HG03135 (cell line): ENCODE results near the gene NDRG2.

Experiments
- ATAC-seq: cut with Tn5 transposase; IDR thresholded peaks from one replicate; pipeline ENCODE4 v1.9.1; 2021; ENCODE audit warnings: mild to moderate bottlenecking, moderate library complexity; ENCODE audit not compliant: unreplicated experiment

Gene NDRG2

DNA sequence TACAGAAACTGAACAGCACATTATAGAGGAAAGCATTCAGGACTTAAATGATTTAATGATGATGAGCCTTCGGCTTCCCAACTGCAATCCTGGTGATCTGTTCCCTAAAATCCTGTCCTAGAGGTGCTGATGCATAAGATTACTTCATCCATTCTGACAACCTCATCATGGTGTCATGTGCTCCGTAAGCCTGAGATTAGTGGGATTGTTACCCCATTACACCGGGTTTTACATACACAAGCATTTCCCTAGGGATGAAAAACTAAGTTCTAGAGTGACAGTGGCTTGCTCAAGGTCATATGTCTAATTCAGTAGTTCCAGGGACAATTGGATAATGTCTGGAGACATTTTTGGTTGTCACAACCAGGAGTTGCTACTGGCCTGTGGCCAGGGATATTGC is 12.3 kb upstream of the NDRG2 start:
- ATAC-seq = no peak

GRCh38 chr14:21036751-21037150 is 11.9 kb upstream of the NDRG2 start:
- ATAC-seq = no peak

GRCh38 chr14:21034707-21035106 is 9.8 kb upstream of the NDRG2 start, which contains the start of gene RNASE13:
RNASE13 (minus strand) TSS chr14:21034807; CDS start chr14:21034288, 519 bp downstream.
- ATAC-seq = no peak

DNA sequence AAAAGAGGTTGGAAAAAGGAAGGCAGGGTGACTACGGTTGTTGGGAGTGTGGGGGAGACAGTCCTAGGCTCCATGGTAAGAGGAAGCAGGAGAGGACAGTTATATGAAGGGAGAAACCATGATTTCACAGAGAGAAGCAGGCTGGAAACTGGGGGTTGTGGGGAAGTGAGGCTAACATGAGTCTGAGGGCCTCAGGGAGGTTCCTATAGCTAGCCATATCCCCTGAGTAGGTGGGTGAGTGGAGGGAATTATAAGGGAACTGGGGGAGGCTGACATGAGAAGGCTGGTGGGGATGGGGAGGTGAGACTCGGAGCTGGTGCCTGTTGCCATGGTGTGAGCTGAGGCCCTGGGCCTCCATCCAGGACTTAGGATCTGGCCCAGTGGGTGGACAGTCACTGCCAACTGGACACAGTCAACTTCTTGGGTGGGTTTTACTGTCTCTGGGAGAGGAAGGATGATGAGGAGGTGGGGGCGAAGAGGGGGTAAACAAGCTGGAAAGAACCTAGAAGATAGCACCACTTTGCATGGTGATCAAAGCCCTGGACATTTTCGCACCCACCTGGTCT is 8.4 kb upstream of the NDRG2 start:
- no peak for ATAC-seq

- no peak for ATAC-seq
Measured at GRCh38 chr14:21032326-21033132, 7.7 kb upstream of the NDRG2 start.

DNA sequence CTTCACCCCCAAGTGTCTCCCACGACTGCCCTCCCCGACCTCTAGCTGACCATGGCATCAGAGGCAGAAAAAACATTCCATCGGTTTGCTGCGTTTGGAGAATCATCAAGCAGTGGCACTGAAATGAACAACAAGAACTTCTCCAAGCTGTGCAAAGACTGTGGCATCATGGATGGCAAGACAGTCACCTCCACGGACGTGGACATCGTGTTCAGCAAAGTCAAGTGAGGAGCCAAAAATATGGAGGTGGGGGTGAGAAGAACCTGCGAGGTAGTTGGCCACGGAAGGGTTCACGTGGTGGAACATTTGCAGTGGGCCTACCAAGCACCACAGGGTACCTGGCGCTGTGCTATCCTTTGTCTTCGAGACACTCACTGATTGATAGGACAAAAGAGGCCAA is 5.7 kb upstream of the NDRG2 start:
- ATAC-seq = no peak

GRCh38 chr14:21029917-21030316 is 5.1 kb upstream of the NDRG2 start, which contains the start of gene TPPP2:
TPPP2 (plus strand) TSS chr14:21030217; CDS start chr14:21030582, 365 bp downstream.
- ATAC-seq = no peak

DNA sequence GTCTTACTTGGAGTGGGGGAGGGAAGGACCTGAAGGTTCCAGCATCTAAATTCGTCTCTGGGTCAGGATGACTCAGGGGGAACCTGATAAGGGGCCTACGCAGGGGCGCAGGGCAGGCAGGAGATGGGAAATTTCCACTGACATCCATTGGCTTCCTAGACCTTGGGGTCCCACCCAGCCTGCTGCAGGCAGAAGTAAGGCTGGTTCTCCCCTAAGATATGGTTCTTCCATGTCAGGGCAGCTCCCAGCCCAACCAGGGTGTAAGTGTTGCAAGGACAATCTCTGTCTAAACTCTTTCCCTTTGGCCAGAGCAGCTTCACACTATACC is 2.1 kb upstream of the NDRG2 start:
- ATAC-seq = no peak

- ATAC-seq = no peak
Measured at GRCh38 chr14:21026274-21026987, 1.6 kb upstream of the NDRG2 start.

GRCh38 chr14:21025371-21026273 is 761 bp upstream of the NDRG2 start:
- no peak for ATAC-seq

- ATAC-seq = no peak
Measured at GRCh38 chr14:21023817-21024584, 860 bp downstream of the NDRG2 start.

- ATAC-seq = no peak
Measured at GRCh38 chr14:21023174-21023573, 1.7 kb downstream of the NDRG2 start.

DNA sequence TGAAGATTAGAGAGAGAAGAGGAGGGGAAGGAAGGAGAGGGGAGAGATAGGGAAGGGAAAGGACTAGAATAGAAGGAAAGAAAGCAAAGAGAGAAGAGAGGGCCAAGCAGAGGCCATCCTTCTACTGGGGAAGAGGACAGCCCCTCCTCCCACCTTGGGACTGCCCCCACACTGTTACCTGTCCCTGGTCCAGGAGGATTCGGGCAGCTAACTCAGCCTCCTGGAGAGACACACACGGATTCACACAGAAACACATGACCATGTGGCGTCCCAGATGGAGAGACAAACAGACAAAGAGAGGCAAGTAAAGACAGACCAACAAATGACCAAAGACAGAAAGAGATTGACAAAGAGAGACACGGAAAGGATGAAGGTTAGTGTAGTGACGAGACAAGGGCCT is 2.2 kb downstream of the NDRG2 start:
- ATAC-seq = no peak

- ATAC-seq = no peak
Measured at GRCh38 chr14:21020977-21021545, 3.8 kb downstream of the NDRG2 start.

- ATAC-seq = no peak
Measured at GRCh38 chr14:21019366-21019765, 5.5 kb downstream of the NDRG2 start.

GRCh38 chr14:21018781-21019180 is 6.1 kb downstream of the NDRG2 start:
- ATAC-seq = no peak

DNA sequence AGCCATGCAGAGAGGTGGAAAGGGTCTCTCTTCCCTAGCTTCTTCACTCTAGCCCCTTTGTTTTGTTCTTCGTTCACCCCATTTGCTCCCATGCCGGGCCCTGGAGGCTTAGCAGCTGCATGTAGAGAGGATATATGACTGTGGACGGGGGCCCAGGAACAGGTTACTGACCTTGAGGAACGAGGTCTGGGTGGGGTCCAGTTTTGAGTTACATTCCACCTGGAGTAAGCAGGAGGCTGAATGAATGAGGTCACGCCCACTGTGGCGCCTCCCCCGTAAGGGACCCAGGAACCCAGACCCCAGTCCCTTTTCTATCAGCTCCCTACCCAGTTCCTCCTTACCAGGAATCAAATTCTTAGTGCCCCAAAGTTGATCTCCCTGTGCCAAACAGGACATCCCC is 6.6 kb downstream of the NDRG2 start:
- no peak for ATAC-seq

GRCh38 chr14:21017528-21018245 is 7.2 kb downstream of the NDRG2 start:
- ATAC-seq = no peak
